GM18870 (cell line): ENCODE measurements around the gene EBLN2.

ENCODE experiments used
- ATAC-seq: cut with Tn5 transposase; IDR thresholded peaks from one replicate; pipeline ENCODE4 v1.9.1; 2021; ENCODE audit warnings: moderate library complexity; ENCODE audit not compliant: unreplicated experiment

The EBLN2 gene

DNA sequence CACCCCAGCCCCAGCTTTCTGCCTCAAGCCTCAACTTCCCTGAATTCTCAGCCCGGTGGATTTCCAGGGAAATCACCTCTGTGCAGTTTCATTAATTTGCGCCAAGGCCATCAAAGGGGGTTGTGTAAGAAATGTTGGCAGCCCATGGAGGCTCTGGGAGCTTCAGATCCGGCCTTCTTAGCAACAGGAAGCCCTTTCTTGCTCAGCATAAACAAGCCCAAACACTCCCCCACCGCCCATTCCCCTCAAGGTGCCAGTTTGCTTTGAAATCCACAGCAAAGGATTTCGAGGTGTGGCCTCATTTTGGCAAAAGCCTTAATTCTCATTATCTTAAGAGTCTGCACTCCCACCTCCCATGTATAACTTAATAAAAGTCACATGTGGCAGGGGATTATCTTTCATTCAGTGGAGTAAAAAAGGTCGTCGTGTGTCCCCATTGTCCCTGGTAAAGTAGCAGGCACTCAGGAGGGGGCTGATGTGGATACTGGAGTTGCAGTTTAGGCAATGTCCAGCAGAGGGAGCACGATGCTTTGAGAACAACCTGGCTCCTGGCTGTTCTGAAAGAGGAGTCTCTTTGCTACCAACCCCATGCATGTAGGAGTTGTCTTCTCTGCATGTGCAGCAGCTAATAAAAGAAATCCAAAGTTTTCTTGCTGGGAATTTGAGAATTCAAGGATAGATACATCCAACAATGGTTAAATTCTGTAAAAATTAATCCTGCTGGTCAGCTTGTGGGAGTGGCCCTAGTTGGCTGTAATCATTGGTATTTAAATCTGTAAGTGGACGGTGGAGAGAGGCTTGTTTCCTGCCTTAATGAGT is 39.5 kb downstream of the EBLN2 start:
- ATAC-seq = peak; percentile 72

- no peak for ATAC-seq
These were observed 40.4 kb downstream of the EBLN2 start for GRCh38 chr3:73101881-73102280.

- no peak for ATAC-seq
These were observed 45.8 kb downstream of the EBLN2 start for GRCh38 chr3:73107215-73107614.

DNA sequence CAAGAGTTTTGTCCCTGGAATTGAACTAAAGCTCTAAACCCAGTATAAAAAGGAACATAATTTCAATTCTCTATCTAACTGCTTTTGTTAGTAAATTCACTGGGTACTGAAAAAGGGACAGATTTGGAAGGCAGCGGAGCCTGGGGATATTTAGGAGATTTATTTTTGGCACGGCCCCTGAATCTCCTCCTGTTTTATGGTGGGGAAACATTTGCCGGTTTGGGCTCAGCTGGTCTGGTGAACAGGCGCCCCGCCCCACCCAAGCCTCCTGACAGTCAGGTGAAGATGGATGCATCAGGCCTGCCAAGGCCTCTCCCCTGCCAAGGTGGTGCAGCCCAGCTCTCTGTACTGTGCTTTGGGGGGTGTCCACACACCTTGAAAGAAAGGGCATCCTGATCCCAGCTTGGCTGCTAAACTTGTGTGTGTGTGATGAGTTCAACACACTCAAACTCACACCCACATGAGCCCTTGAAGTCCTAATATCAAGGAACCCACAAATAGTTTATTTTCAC is 46.3 kb downstream of the EBLN2 start:
- ATAC-seq = no peak

- ATAC-seq = no peak
These were observed 47.3 kb downstream of the EBLN2 start for GRCh38 chr3:73108750-73109149.

DNA sequence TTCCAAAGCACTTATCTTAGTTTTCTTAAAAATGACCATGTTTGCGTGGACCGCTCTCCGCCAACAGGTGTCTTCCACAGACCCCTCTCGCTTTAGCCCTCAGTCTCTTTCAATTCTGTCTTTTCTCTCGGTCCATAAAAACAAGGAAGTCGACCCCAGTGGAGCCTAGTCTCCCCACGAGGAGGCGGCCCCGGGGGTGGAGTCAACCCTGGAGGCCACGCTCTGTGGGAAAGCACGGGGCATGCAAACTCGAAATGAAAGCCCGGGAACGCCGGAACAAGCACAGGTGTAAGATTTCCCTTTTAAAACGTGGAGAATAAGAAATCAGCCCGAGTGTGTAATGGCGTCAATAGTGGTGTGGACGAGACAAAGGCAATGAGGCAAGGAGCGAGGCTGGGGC is 49.1 kb downstream of the EBLN2 start:
- no peak for ATAC-seq
